Parathyroid adenoma (tissue), 2 donors: ENCODE data around the gene CREB3L2.

Experiments used
- H2AFZ ChIP-seq: fragments of 300-600 bp; sonication (generic); one replicate; pipeline ENCODE4 v1.7.0; 2017; ENCODE audit warnings: antibody characterized with exemption, mild to moderate bottlenecking
- H3K27ac ChIP-seq: fragments of 300-600 bp; sonication (generic); one replicate; pipeline ENCODE4 v1.7.0; 2017
- H3K27me3 ChIP-seq: fragments of 300-600 bp; sonication (generic); one replicate; pipeline ENCODE4 v1.7.0; 2017; ENCODE audit warnings: low read length; ENCODE audit not compliant: control insufficient read depth, insufficient read depth
- H3K36me3 ChIP-seq: fragments of 300-600 bp; sonication (generic); one replicate; pipeline ENCODE4 v1.7.0; 2017; ENCODE audit warnings: low read length; ENCODE audit not compliant: control insufficient read depth, insufficient read depth
- H3K4me1 ChIP-seq: fragments of 300-600 bp; sonication (generic); one replicate; pipeline ENCODE4 v1.7.0; 2017; ENCODE audit warnings: control low read depth
- H3K4me2 ChIP-seq: fragments of 300-600 bp; sonication (generic); one replicate; pipeline ENCODE4 v1.7.0; 2017; ENCODE audit warnings: low read length
- H3K4me3 ChIP-seq: fragments of 300-600 bp; sonication (generic); one replicate; pipeline ENCODE4 v1.7.0; 2017; ENCODE audit warnings: low read depth, low read length
- H3K79me2 ChIP-seq: fragments of 300-600 bp; sonication (generic); one replicate; pipeline ENCODE4 v1.7.0; 2017; ENCODE audit warnings: control low read depth
- H3K9ac ChIP-seq: fragments of 300-600 bp; sonication (generic); one replicate; pipeline ENCODE4 v1.7.0; 2017; ENCODE audit warnings: mild to moderate bottlenecking
- H3K9me3 ChIP-seq: fragments of 300-600 bp; sonication (generic); one replicate; pipeline ENCODE4 v1.7.0; 2017; ENCODE audit warnings: low read length; ENCODE audit not compliant: control insufficient read depth
- CTCF ChIP-seq: fragments of 300-600 bp; sonication (generic); IDR thresholded peaks from one replicate; pipeline ENCODE4 v1.7.0; 2017; ENCODE audit warnings: antibody characterized with exemption, mild to moderate bottlenecking
- donor health status: primary hyperparathyroidism.

Gene CREB3L2

GRCh38 chr7:137976232-137976631, 25.7 kb downstream of the CREB3L2 start:
- no peaks in the 10 kb centered on the region for H3K36me3 ChIP-seq
- H3K79me2 ChIP-seq: peaks cover 59% of the 10 kb centered on the region
- no peak for TF ChIP-seq CTCF
- peaks cover 24% of the 10 kb centered on the region for H3K4me1 ChIP-seq
- H3K27ac ChIP-seq: no peak overlapping the region
- H3K9me3 ChIP-seq: no peaks in the 10 kb centered on the region
- no peak overlapping the region for H3K4me2 ChIP-seq
- H2AFZ ChIP-seq: no peak overlapping the region
- H3K27me3 ChIP-seq: no peaks in the 10 kb centered on the region
- H3K4me3 ChIP-seq: no peak overlapping the region
- no peak overlapping the region for H3K9ac ChIP-seq

- no peak overlapping the region for H2AFZ ChIP-seq
- peaks cover 59% of the 10 kb centered on the region for H3K79me2 ChIP-seq
- no peak overlapping the region for H3K27ac ChIP-seq
- no peaks in the 10 kb centered on the region for H3K36me3 ChIP-seq
- H3K4me1 ChIP-seq: peaks cover 19% of the 10 kb centered on the region
- H3K9ac ChIP-seq: no peak overlapping the region
- H3K27me3 ChIP-seq: no peaks in the 10 kb centered on the region
- TF ChIP-seq CTCF: no peak
- H3K4me3 ChIP-seq: no peak overlapping the region
- no peaks in the 10 kb centered on the region for H3K9me3 ChIP-seq
- H3K4me2 ChIP-seq: no peak overlapping the region
Observed at GRCh38 chr7:137975768-137976167, 26.1 kb downstream of the CREB3L2 start.

GRCh38 chr7:137975221-137975620, 26.7 kb downstream of the CREB3L2 start:
- H3K36me3 ChIP-seq: no peaks in the 10 kb centered on the region
- no peak overlapping the region for H3K4me2 ChIP-seq
- TF ChIP-seq CTCF: no peak
- H3K9me3 ChIP-seq: no peaks in the 10 kb centered on the region
- H3K4me3 ChIP-seq: no peak overlapping the region
- no peak overlapping the region for H3K9ac ChIP-seq
- peaks cover 56% of the 10 kb centered on the region for H3K79me2 ChIP-seq
- peaks cover 18% of the 10 kb centered on the region for H3K4me1 ChIP-seq
- no peaks in the 10 kb centered on the region for H3K27me3 ChIP-seq
- H2AFZ ChIP-seq: no peak overlapping the region
- H3K27ac ChIP-seq: peak overlapping the region; percentile 4

DNA sequence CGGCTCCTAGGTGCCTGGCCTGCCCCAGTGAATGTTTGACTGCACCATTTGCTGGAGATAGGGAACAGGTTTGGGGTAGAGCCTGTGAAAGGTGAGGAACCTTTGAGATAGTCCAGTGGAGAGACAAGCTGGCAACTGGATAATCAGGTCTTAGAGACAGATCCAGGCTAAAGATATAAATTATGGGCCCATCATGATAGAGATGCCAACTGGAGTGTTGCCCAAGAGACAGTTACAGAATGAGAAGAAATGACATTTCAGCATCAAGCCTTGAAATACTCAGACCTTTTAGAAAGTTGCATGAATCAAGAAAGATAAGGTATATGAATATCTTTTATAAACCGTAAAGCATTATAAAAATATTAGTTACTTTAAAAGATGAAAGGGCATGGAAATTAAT, 27.1 kb downstream of the CREB3L2 start:
- Histone ChIP-seq H3K9ac (no peak overlapping the region), H3K4me3 (no peak overlapping the region)
- no peak for TF ChIP-seq CTCF

GRCh38 chr7:137970253-137970975, 31.5 kb downstream of the CREB3L2 start:
- H3K4me3 ChIP-seq: no peak overlapping the region
- H3K36me3 ChIP-seq: no peaks in the 10 kb centered on the region
- H3K4me2 ChIP-seq: no peak overlapping the region
- no peak overlapping the region for H3K9ac ChIP-seq
- peaks cover 27% of the 10 kb centered on the region for H3K4me1 ChIP-seq
- no peaks in the 10 kb centered on the region for H3K27me3 ChIP-seq
- no peaks in the 10 kb centered on the region for H3K9me3 ChIP-seq
- H3K79me2 ChIP-seq: peaks cover 59% of the 10 kb centered on the region
- H2AFZ ChIP-seq: no peak overlapping the region
- TF ChIP-seq CTCF: no peak
- H3K27ac ChIP-seq: peak overlapping the region; percentile 27

More for the DNA sequence above, 27.1 kb downstream of the CREB3L2 start:
- Histone ChIP-seq H3K79me2 (peaks cover 57% of the 10 kb centered on the region), H3K27me3 (no peaks in the 10 kb centered on the region), H3K9me3 (no peaks in the 10 kb centered on the region), H3K36me3 (no peaks in the 10 kb centered on the region), H3K4me2 (no peak overlapping the region), H3K4me1 (peaks cover 18% of the 10 kb centered on the region), H2AFZ (no peak overlapping the region), H3K27ac (peak overlapping the region; percentile 29)
